HepG2 (cell line): ENCODE data around the gene CCDC154. TPM values are rescaled to one million over a fixed set of nuclear protein-coding genes. Genes with fewer than 3 reads are reported as not detected.

Experiments used
- ATAC-seq: fragments of 200-7000 bp; cut with Tn5 transposase; 3 replicates; pipeline ENCODE4 v1.9.1; 2020; ENCODE audit warnings: mild to moderate bottlenecking, moderate library complexity
- BruUV-seq: library from RNA; stranded (reverse); fragments of 400-500 nt; replicated peaks from 2 replicates; lab custom pipeline; 2021; lab: Mats Ljungman, UMichigan
- CTCF ChIA-PET: fragments of 300-600 bp; formaldehyde crosslinking; extraction: SDS; loops from one replicate; lab custom pipeline; 2021; ENCODE audit warnings: low total read pairs, inconsistent platforms, low intra/inter-chr PET ratio; lab: Yijun Ruan, JAX
- POLR2A ChIA-PET: fragments of 350-600 bp; sonication (Branson Sonifier 250); formaldehyde crosslinking; loops from one replicate; lab custom pipeline; 2020; ENCODE audit warnings: antibody characterized with exemption, inconsistent platforms; lab: Yijun Ruan, JAX
- DNase-seq: peaks from one replicate; pipeline ENCODE4 v3.0.0-alpha.2; 2015; ENCODE audit warnings: low spot score
- FAIRE-seq: peaks from 3 replicates; lab custom pipeline; 2011; peaks lifted over from hg19 to GRCh38; lab: Jason Lieb, UNC
- H2AFZ ChIP-seq: one replicate; pipeline ENCODE4 v1.6.1; 2011; ENCODE audit warnings: low read length, inconsistent platforms
- H3K27ac ChIP-seq: fragments of 300-600 bp; 3 replicates; pipeline ENCODE4 v1.8.0; 2011; ENCODE audit warnings: mixed run types, mild to moderate bottlenecking, mixed read lengths, low read length, inconsistent platforms; ENCODE audit not compliant: insufficient read depth; ENCODE audit errors: extremely low read length
- H3K27me3 ChIP-seq, 2 experiments: fragments of 200-600 bp in 1 of 2; 2 replicates in 1 of 2; 3 replicates in 1 of 2; pipeline versions ENCODE4 v1.6.0 to v1.8.0; 2011; ENCODE audit warnings: low read length in 2 of 2, mild to moderate bottlenecking in 2 of 2, moderate library complexity in 2 of 2, inconsistent platforms in 1 of 2; ENCODE audit not compliant: insufficient read depth in 2 of 2, control insufficient read depth in 1 of 2
- H3K36me3 ChIP-seq, 2 experiments: fragments of 200-600 bp in 1 of 2; replicated peaks in 1 of 2; 2 replicates in 1 of 2; 3 replicates in 1 of 2; pipeline versions ENCODE4 v1.5.1 to v1.8.0; 2011; ENCODE audit warnings: low read length in 2 of 2, inconsistent platforms in 1 of 2; ENCODE audit not compliant: insufficient read depth in 2 of 2, control insufficient read depth in 1 of 2
- H3K4me1 ChIP-seq: 2 replicates; pipeline ENCODE4 v1.5.1; 2012; ENCODE audit warnings: low read length, inconsistent platforms; ENCODE audit not compliant: insufficient read depth
- H3K4me2 ChIP-seq: 2 replicates; pipeline ENCODE4 v1.6.0; 2011; ENCODE audit warnings: low read depth, low read length, inconsistent platforms
- H3K4me3 ChIP-seq, 3 experiments: fragments of 200-600 bp in 1 of 3; sonication (generic), shearing (Covaris generic) in 1 of 3; replicated peaks in 1 of 3; 2 replicates each; pipeline ENCODE4 v1.5.1; 2011 to 2016; ENCODE audit warnings: low read length in 3 of 3, inconsistent platforms in 2 of 3, low read depth in 2 of 3, mild to moderate bottlenecking in 2 of 3, control low read depth in 1 of 3, mixed read lengths in 1 of 3; ENCODE audit not compliant: insufficient read depth in 1 of 3
- H3K79me2 ChIP-seq: one replicate; pipeline ENCODE4 v1.6.1; 2011; ENCODE audit warnings: low read length, inconsistent platforms; ENCODE audit not compliant: insufficient read depth
- H3K9ac ChIP-seq: 2 replicates; pipeline ENCODE4 v1.6.0; 2011; ENCODE audit warnings: mild to moderate bottlenecking, low read depth, low read length, inconsistent platforms; ENCODE audit not compliant: insufficient read depth
- H3K9me3 ChIP-seq: 2 replicates; pipeline ENCODE4 v1.5.1; 2012; ENCODE audit warnings: mild to moderate bottlenecking, low read length
- H4K20me1 ChIP-seq: 2 replicates; pipeline ENCODE4 v1.6.0; 2011; ENCODE audit warnings: inconsistent platforms, mild to moderate bottlenecking, low read length, moderate library complexity; ENCODE audit not compliant: insufficient read depth
- AHDC1 ChIP-seq: sonication (generic); formaldehyde crosslinking; IDR thresholded peaks from 2 replicates; pipeline ENCODE4 v1.5.1; 2020; ENCODE audit warnings: mild to moderate bottlenecking, missing genetic modification reagents, borderline replicate concordance
- ARNT2 ChIP-seq: sonication (generic); formaldehyde crosslinking; IDR thresholded peaks from 2 replicates; pipeline ENCODE4 v1.8.0; 2022; ENCODE audit warnings: mild to moderate bottlenecking, low read depth, missing genetic modification reagents, moderate library complexity
- NFIC ChIP-seq: IDR thresholded peaks from 2 replicates; pipeline ENCODE4 v1.6.1; 2012; ENCODE audit warnings: mild to moderate bottlenecking, low read length, inconsistent platforms
- PHF20 ChIP-seq: sonication (generic); formaldehyde crosslinking; IDR thresholded peaks from 2 replicates; pipeline ENCODE4 v1.5.0; 2020; ENCODE audit warnings: mild to moderate bottlenecking, missing genetic modification reagents
- RFX1 ChIP-seq: fragments of 450-650 bp; IDR thresholded peaks from 2 replicates; pipeline ENCODE4 v1.6.1; 2017
- ZNF263 ChIP-seq: sonication (generic); formaldehyde crosslinking; IDR thresholded peaks from 2 replicates; pipeline ENCODE4 v1.4.0; 2020; ENCODE audit warnings: missing genetic modification reagents
- ZNF335 ChIP-seq: sonication (generic); formaldehyde crosslinking; IDR thresholded peaks from 2 replicates; pipeline ENCODE4 v1.4.0; 2020; ENCODE audit warnings: missing genetic modification reagents
- ZNF382 ChIP-seq: sonication (generic); formaldehyde crosslinking; IDR thresholded peaks from 2 replicates; pipeline ENCODE4 v1.5.0; 2020; ENCODE audit warnings: missing genetic modification reagents, mild to moderate bottlenecking, borderline replicate concordance
- WGBS: methylation state at CpG from one replicate; pipeline ENCODE4 v1.1.6; 2017; ENCODE audit warnings: low lambda C conversion rate; 5-methylcytosine and 5-hydroxymethylcytosine counted together
- in situ Hi-C: cut with HindIII; loops from 2 replicates; pipeline ENCODE4 v1.10.0; 2017; ENCODE audit warnings: low pct_unique_long_range_greater_than_20kb; ENCODE audit not compliant: extremely low pct_ligation_motif_present
- intact Hi-C: fragments of 100-400 bp; cut with micrococcal nuclease; formaldehyde crosslinking; loops from one replicate; pipeline ENCODE4 v1.10.0; 2022; ENCODE audit not compliant: unreplicated experiment
- polyA plus RNA-seq, 8 experiments: library from polyadenylated mRNA; depleted of rRNA in 3 of 8; stranded (reverse) in 7 of 8; unstranded in 1 of 8; fragments of >200 nt; fragmentation: Illumina TruSeq in 4 of 8; extraction: Trizol in 4 of 8; gene quantifications; 2 replicates each; pipeline versions ENCODE4 v1.2.1 to v1.2.3, GENCODE V29; 2011 to 2016; ENCODE audit warnings: low read depth in 4 of 8, missing spikeins in 1 of 8, mixed read lengths in 1 of 8; ENCODE audit not compliant: insufficient read depth in 1 of 8
- total RNA-seq, 5 experiments: library from RNA; depleted of rRNA; stranded (reverse); fragments of >200 nt; fragmentation: Illumina TruSeq; extraction: Trizol; gene quantifications; 2 replicates each; pipeline ENCODE4 v1.2.3, GENCODE V29; 2016; ENCODE audit warnings: low read depth in 1 of 5

Gene CCDC154
- total and polyA plus RNA-seq, 2 of the 13 experiments (the other 11 are each of a cell fraction or from before 2014, with no cell fraction given) = 0.92 to 1.5 TPM

- TF ChIP-seq PHF20 (no peak), AHDC1 (no peak), ZNF335 (CRISPR knock-in tag) (no peak), ARNT2 (CRISPR knock-in tag) (no peak), RFX1 (no peak), NFIC (no peak), ZNF263 (CRISPR knock-in tag) (no peak)
Observed at GRCh38 chr16:1393613-1394176, 50.7 kb downstream of the CCDC154 start (continued).

GRCh38 chr16:1392826-1393225 lies 51.5 kb downstream of the CCDC154 start:
- Histone ChIP-seq H3K4me2 (no peak overlapping the region), H3K27ac (no peak overlapping the region), H3K27me3 (no peaks in the 10 kb centered on the region), H3K9ac (no peak overlapping the region), H3K4me3 (no peak overlapping the region), H3K79me2 (no peaks in the 10 kb centered on the region), H3K36me3 (peaks cover 4% of the 10 kb centered on the region in 2 experiments; a peak in 3 of 5 replicates), H3K9me3 (no peaks in the 10 kb centered on the region), H3K4me1 (no peaks in the 10 kb centered on the region), H4K20me1 (no peaks in the 10 kb centered on the region), H2AFZ (no peak overlapping the region)
- no TSS peak for BruUV-seq
- no peak for ATAC-seq
- in situ Hi-C loops = no loop called here
- CTCF ChIA-PET = no interaction called here
- intact Hi-C loops = no loop called here
- FAIRE-seq = no peak
- POLR2A ChIA-PET = no interaction called here
- no peak for TF ChIP-seq ZNF382 (CRISPR knock-in tag)
- WGBS = 92% methylated on average over 17 of the region's 17 CpGs
- no peak for DNase-seq
